Mesendoderm (in vitro differentiated cells): ENCODE measurements around the gene CCDC141.

Experiments used
- DNase-seq: peaks from one replicate; pipeline ENCODE4 v3.0.0; 2013
- H2AK5ac ChIP-seq: 2 replicates; pipeline ENCODE4 v1.6.1; 2013; ENCODE audit warnings: low read length, inconsistent platforms
- H2BK120ac ChIP-seq: 2 replicates; pipeline ENCODE4 v1.6.1; 2013; ENCODE audit warnings: low read depth, mild to moderate bottlenecking, low read length, moderate library complexity, mixed read lengths
- H2BK15ac ChIP-seq: replicated peaks from 2 replicates; pipeline ENCODE4 v1.6.1; 2013; ENCODE audit warnings: low read depth, mild to moderate bottlenecking, moderate library complexity
- H2BK5ac ChIP-seq: 2 replicates; pipeline ENCODE4 v1.6.1; 2013; ENCODE audit warnings: low read length, inconsistent platforms
- H3K18ac ChIP-seq: 2 replicates; pipeline ENCODE4 v1.6.1; 2013; ENCODE audit warnings: mild to moderate bottlenecking, low read length, mixed read lengths
- H3K23ac ChIP-seq: one replicate; pipeline ENCODE4 v1.6.1; 2013; ENCODE audit warnings: low read length
- H3K27ac ChIP-seq: 2 replicates; pipeline ENCODE4 v1.5.1; 2013; ENCODE audit warnings: low read depth, mild to moderate bottlenecking, inconsistent platforms, low read length, moderate library complexity
- H3K27me3 ChIP-seq: 2 replicates; pipeline ENCODE4 v1.6.1; 2013; ENCODE audit warnings: low read length, control low read depth, mild to moderate bottlenecking, inconsistent platforms; ENCODE audit not compliant: insufficient read depth, poor library complexity
- H3K36me3 ChIP-seq: 2 replicates; pipeline ENCODE4 v1.6.1; 2013; ENCODE audit warnings: low read length, inconsistent platforms; ENCODE audit not compliant: control insufficient read depth, insufficient read depth
- H3K4ac ChIP-seq: one replicate; pipeline ENCODE4 v1.6.1; 2013; ENCODE audit warnings: low read depth, mild to moderate bottlenecking, low read length, moderate library complexity
- H3K4me1 ChIP-seq: 2 replicates; pipeline ENCODE4 v1.6.1; 2013; ENCODE audit warnings: low read depth, low read length, inconsistent platforms; ENCODE audit not compliant: control insufficient read depth
- H3K4me2 ChIP-seq: 2 replicates; pipeline ENCODE4 v1.6.1; 2013; ENCODE audit warnings: low read length
- H3K4me3 ChIP-seq: 2 replicates; pipeline ENCODE4 v1.5.1; 2013; ENCODE audit warnings: mild to moderate bottlenecking, low read length
- H3K56ac ChIP-seq: one replicate; pipeline ENCODE4 v1.6.1; 2013; ENCODE audit warnings: low read length
- H3K79me1 ChIP-seq: 2 replicates; pipeline ENCODE4 v1.6.1; 2013; ENCODE audit warnings: low read length, inconsistent platforms
- H3K79me2 ChIP-seq: 2 replicates; pipeline ENCODE4 v1.6.1; 2013; ENCODE audit warnings: mild to moderate bottlenecking, low read length; ENCODE audit not compliant: control insufficient read depth, insufficient read depth
- H3K9ac ChIP-seq: 2 replicates; pipeline ENCODE4 v1.6.1; 2013; ENCODE audit warnings: low read length, inconsistent platforms
- H4K5ac ChIP-seq: one replicate; pipeline ENCODE4 v1.6.1; 2013; ENCODE audit warnings: low read length
- H4K8ac ChIP-seq: one replicate; pipeline ENCODE4 v1.6.1; 2013; ENCODE audit warnings: low read depth, mild to moderate bottlenecking, control low read depth, low read length, moderate library complexity
- WGBS: extraction: QIAGEN DNeasy Blood & Tissue Kit; methylation state at CpG from one replicate; pipeline ENCODE4 v1.1.7; 2013; ENCODE audit warnings: low lambda C conversion rate, missing lambda C conversion rate; ENCODE audit not compliant: insufficient coverage; ENCODE audit errors: extremely low coverage; 5-methylcytosine and 5-hydroxymethylcytosine counted together

The CCDC141 gene

DNA sequence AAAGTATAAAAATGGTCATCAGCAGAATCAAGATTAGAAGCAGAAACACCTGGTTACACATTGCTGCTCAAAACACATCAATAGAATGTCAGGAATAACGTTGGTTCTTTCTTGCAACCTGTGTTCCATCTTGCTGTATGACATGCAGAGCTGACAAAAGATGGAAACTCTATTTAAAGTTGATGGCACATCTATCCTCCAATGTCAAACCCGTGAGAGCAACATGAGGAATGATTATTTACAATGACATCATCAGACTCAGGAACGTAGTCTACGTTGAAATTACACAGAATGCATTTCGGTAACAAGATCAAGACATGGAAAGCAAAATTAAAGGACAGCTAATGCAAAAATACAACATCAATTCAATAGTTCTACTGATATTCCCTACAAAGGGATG, 216.6 kb downstream of the CCDC141 start:
- no peak overlapping the region for H2BK120ac ChIP-seq
- no peaks in the 10 kb centered on the region for H3K79me1 ChIP-seq
- H3K23ac ChIP-seq: no peak overlapping the region
- H3K4me1 ChIP-seq: peaks cover 7% of the 10 kb centered on the region
- H4K5ac ChIP-seq: no peak overlapping the region
- no peaks in the 10 kb centered on the region for H3K27me3 ChIP-seq
- no peak overlapping the region for H2BK5ac ChIP-seq
- WGBS: no CpG with 5 or more reads among the region's 5 CpGs
- no peak overlapping the region for H3K4me2 ChIP-seq
- no peak overlapping the region for H3K9ac ChIP-seq
- H3K4ac ChIP-seq: no peak overlapping the region
- no peak overlapping the region for H3K18ac ChIP-seq
- H2AK5ac ChIP-seq: no peak overlapping the region
- H2BK15ac ChIP-seq: no peak overlapping the region
- no peak overlapping the region for H4K8ac ChIP-seq
- H3K56ac ChIP-seq: no peak overlapping the region
- no peaks in the 10 kb centered on the region for H3K36me3 ChIP-seq
- H3K79me2 ChIP-seq: no peaks in the 10 kb centered on the region
- DNase-seq: no peak
- H3K27ac ChIP-seq: no peak overlapping the region
- no peak overlapping the region for H3K4me3 ChIP-seq

DNA sequence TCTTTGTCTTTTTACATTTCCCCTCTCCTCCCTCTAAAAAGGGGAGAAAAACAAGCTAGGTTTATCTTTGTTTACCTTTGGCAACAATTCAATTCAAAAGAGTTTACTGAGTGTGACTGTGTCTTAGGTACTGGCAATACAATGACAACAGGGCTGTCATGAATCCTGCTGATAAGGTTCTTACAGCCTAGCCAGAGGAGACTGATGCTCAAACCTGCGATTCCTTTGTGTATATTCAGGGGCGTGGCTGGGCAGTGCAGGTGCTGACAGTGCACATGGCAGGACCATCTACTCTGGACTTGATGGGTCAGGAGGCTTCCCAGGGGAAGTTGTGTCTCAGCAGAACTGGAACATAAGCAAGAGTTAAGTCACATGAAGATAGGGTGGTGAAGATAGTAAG, 219.5 kb downstream of the CCDC141 start:
- Histone ChIP-seq H2AK5ac (no peak overlapping the region), H3K9ac (no peak overlapping the region), H3K4me1 (peaks cover 3% of the 10 kb centered on the region), H3K4ac (no peak overlapping the region), H3K79me2 (no peaks in the 10 kb centered on the region), H3K27me3 (no peaks in the 10 kb centered on the region), H3K79me1 (no peaks in the 10 kb centered on the region), H4K5ac (no peak overlapping the region), H4K8ac (no peak overlapping the region), H3K27ac (peak overlapping the region; percentile 17), H2BK15ac (no peak overlapping the region), H2BK5ac (peak overlapping the region; percentile 12), H3K18ac (no peak overlapping the region), H3K56ac (no peak overlapping the region), H2BK120ac (no peak overlapping the region), H3K4me3 (no peak overlapping the region), H3K4me2 (no peak overlapping the region), H3K23ac (no peak overlapping the region), H3K36me3 (no peaks in the 10 kb centered on the region)
- WGBS: no CpG with 5 or more reads among the region's 2 CpGs
- DNase-seq: peak; percentile 83

GRCh38 chr2:178829981-178830380, 220.0 kb downstream of the CCDC141 start:
- no CpG with 5 or more reads among the region's 3 CpGs for WGBS
- no peaks in the 10 kb centered on the region for H3K36me3 ChIP-seq
- no peak overlapping the region for H2AK5ac ChIP-seq

DNA sequence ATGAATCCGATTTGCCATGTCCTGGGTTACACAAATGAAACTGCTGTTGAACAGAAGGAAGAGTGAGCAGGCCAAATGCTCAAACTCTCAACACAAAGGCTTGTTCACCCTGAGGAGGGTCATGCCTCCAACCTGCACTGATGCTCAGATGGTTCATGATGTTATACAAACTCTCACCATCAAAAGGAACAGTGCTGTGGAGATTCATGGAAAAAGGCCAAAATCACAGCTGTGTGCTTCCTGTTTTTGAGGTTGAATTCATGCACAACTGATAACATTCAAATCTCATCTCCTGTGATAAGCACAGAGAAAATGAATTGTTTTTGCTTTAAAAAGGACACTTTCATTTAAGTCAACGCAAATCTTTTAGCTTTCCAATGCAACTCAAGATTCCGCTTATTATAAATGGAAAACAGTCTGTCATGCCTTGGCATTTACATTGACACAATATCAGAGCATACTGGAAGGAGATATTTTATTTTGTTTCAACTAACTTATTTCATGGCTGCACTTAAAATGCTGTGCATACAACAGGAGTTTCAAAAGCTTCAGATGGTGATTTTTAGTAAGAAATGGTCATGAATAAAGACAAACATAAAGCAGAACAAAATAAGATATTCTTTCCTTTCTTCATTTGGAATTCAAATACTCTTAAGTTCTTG, 220.5 kb downstream of the CCDC141 start:
- Histone ChIP-seq H3K4ac (no peak overlapping the region), H3K23ac (no peak overlapping the region), H3K27me3 (no peaks in the 10 kb centered on the region), H4K5ac (no peak overlapping the region), H4K8ac (no peak overlapping the region), H3K36me3 (no peaks in the 10 kb centered on the region), H3K4me1 (peaks cover 3% of the 10 kb centered on the region), H3K18ac (no peak overlapping the region), H3K27ac (no peak overlapping the region), H3K79me1 (no peaks in the 10 kb centered on the region), H3K4me2 (no peak overlapping the region), H2AK5ac (no peak overlapping the region), H3K56ac (peak overlapping the region; percentile 43), H3K9ac (no peak overlapping the region), H3K4me3 (no peak overlapping the region), H2BK15ac (no peak overlapping the region), H2BK5ac (peak overlapping the region; percentile 40), H2BK120ac (no peak overlapping the region), H3K79me2 (no peaks in the 10 kb centered on the region)
- WGBS: no CpG with 5 or more reads among the region's 3 CpGs
- peak; percentile 21 for DNase-seq

More at GRCh38 chr2:178829981-178830380, 220.0 kb downstream of the CCDC141 start:
- Histone ChIP-seq H3K9ac (no peak overlapping the region), H3K23ac (no peak overlapping the region), H4K5ac (no peak overlapping the region), H3K27me3 (no peaks in the 10 kb centered on the region), H2BK120ac (no peak overlapping the region), H3K4me3 (no peak overlapping the region), H3K4me2 (no peak overlapping the region), H3K4ac (no peak overlapping the region), H2BK15ac (no peak overlapping the region), H3K79me2 (no peaks in the 10 kb centered on the region), H3K18ac (no peak overlapping the region), H4K8ac (no peak overlapping the region), H3K56ac (no peak overlapping the region), H3K79me1 (no peaks in the 10 kb centered on the region), H3K4me1 (peaks cover 3% of the 10 kb centered on the region), H2BK5ac (no peak overlapping the region), H3K27ac (no peak overlapping the region)
- no peak for DNase-seq

- no peak overlapping the region for H2BK120ac ChIP-seq
- no peak overlapping the region for H3K56ac ChIP-seq
- no peaks in the 10 kb centered on the region for H3K79me2 ChIP-seq
- H3K27ac ChIP-seq: no peak overlapping the region
- no CpG with 5 or more reads among the region's 4 CpGs for WGBS
- H2AK5ac ChIP-seq: no peak overlapping the region
- H3K9ac ChIP-seq: no peak overlapping the region
- no peak overlapping the region for H4K5ac ChIP-seq
- no peaks in the 10 kb centered on the region for H3K27me3 ChIP-seq
- H3K4me2 ChIP-seq: no peak overlapping the region
- H2BK5ac ChIP-seq: peak overlapping the region; percentile 17
- no peak overlapping the region for H2BK15ac ChIP-seq
- no peak overlapping the region for H3K23ac ChIP-seq
- no peak overlapping the region for H4K8ac ChIP-seq
- no peak overlapping the region for H3K4me3 ChIP-seq
- peaks cover 3% of the 10 kb centered on the region for H3K4me1 ChIP-seq
- DNase-seq: no peak
- H3K18ac ChIP-seq: no peak overlapping the region
- no peaks in the 10 kb centered on the region for H3K79me1 ChIP-seq
- H3K36me3 ChIP-seq: no peaks in the 10 kb centered on the region
- H3K4ac ChIP-seq: no peak overlapping the region
Measured at GRCh38 chr2:178828486-178828881, 221.5 kb downstream of the CCDC141 start.
